ENCODE data around the gene IL12B.
A peak's percentile ranks its signal among the peaks of the same experiment; 100 is the strongest.
"Not testable (repeated sequence)": the region's sequence is repeated elsewhere in the genome, so short reads cannot be mapped to it uniquely, and the experiment has no call there.

Gene IL12B

GRCh38 chr5:159303286-159303685 is 27.0 kb downstream of the IL12B start:
- DNase-seq (ENCODE audit: low spot score in 2 of 2) (no peak), ATAC-seq (replicated peaks; ENCODE audit: extremely low read depth, poor library complexity, severe bottlenecking) (no peak)
- Mint-ChIP-seq H3K9me3 (peaks cover 19% of the 10 kb centered on the region), H3K36me3 (ENCODE audit: insufficient read depth) (no peaks in the 10 kb centered on the region), H3K4me1 (no peaks in the 10 kb centered on the region), H3K27ac (ENCODE audit: low read depth) (no peak overlapping the region), H3K4me3 (no peak overlapping the region), H3K27me3 (peaks cover 56% of the 10 kb centered on the region)

GRCh38 chr5:159301929-159302860 is 28.1 kb downstream of the IL12B start:
- not testable (repeated sequence) for H3K4me1 Mint-ChIP-seq; H3K4me3 Mint-ChIP-seq; ATAC-seq (replicated peaks; ENCODE audit: extremely low read depth, poor library complexity, severe bottlenecking); H3K36me3 Mint-ChIP-seq (ENCODE audit: insufficient read depth); DNase-seq (ENCODE audit: low spot score in 2 of 2); H3K27ac Mint-ChIP-seq (ENCODE audit: low read depth)
- Mint-ChIP-seq H3K27me3 (peaks cover 45% of the 10 kb centered on the region), H3K9me3 (peaks cover 24% of the 10 kb centered on the region)

GRCh38 chr5:159301466-159301865 is 28.8 kb downstream of the IL12B start:
- ATAC-seq (replicated peaks; ENCODE audit: extremely low read depth, poor library complexity, severe bottlenecking): no peak
- no peak for DNase-seq (ENCODE audit: low spot score in 2 of 2)
- Mint-ChIP-seq H3K9me3 (peaks cover 24% of the 10 kb centered on the region), H3K27ac (ENCODE audit: low read depth) (no peak overlapping the region), H3K4me1 (no peaks in the 10 kb centered on the region), H3K36me3 (ENCODE audit: insufficient read depth) (no peaks in the 10 kb centered on the region), H3K27me3 (peaks cover 41% of the 10 kb centered on the region), H3K4me3 (no peak overlapping the region)

GRCh38 chr5:159297300-159297699 is 33.0 kb downstream of the IL12B start:
- H3K9me3 Mint-ChIP-seq: peaks cover 16% of the 10 kb centered on the region
- not testable (repeated sequence) for H3K36me3 Mint-ChIP-seq (ENCODE audit: insufficient read depth); DNase-seq (ENCODE audit: low spot score in 2 of 2); ATAC-seq (replicated peaks; ENCODE audit: extremely low read depth, poor library complexity, severe bottlenecking); H3K4me1 Mint-ChIP-seq; H3K27ac Mint-ChIP-seq (ENCODE audit: low read depth); H3K27me3 Mint-ChIP-seq; H3K4me3 Mint-ChIP-seq

GRCh38 chr5:159294921-159295320 is 35.4 kb downstream of the IL12B start:
- Mint-ChIP-seq H3K4me3 (no peak overlapping the region), H3K27ac (ENCODE audit: low read depth) (no peak overlapping the region), H3K36me3 (ENCODE audit: insufficient read depth) (peaks cover 1% of the 10 kb centered on the region), H3K27me3 (no peaks in the 10 kb centered on the region), H3K4me1 (no peaks in the 10 kb centered on the region), H3K9me3 (peaks cover 6% of the 10 kb centered on the region)
- DNase-seq (ENCODE audit: low spot score in 2 of 2) (no peak), ATAC-seq (replicated peaks; ENCODE audit: extremely low read depth, poor library complexity, severe bottlenecking) (no peak)

GRCh38 chr5:159290741-159291140 is 39.5 kb downstream of the IL12B start:
- Mint-ChIP-seq H3K27me3 (no peaks in the 10 kb centered on the region), H3K36me3 (ENCODE audit: insufficient read depth) (peaks cover 1% of the 10 kb centered on the region), H3K27ac (ENCODE audit: low read depth) (no peak overlapping the region)

GRCh38 chr5:159286420-159287035 is 43.8 kb downstream of the IL12B start:
- Mint-ChIP-seq H3K4me1 (no peaks in the 10 kb centered on the region), H3K4me3 (no peak overlapping the region), H3K9me3 (no peaks in the 10 kb centered on the region), H3K27ac (ENCODE audit: low read depth) (no peak overlapping the region), H3K36me3 (ENCODE audit: insufficient read depth) (peaks cover 8% of the 10 kb centered on the region), H3K27me3 (no peaks in the 10 kb centered on the region)
- ATAC-seq (replicated peaks; ENCODE audit: extremely low read depth, poor library complexity, severe bottlenecking) (no peak), DNase-seq (ENCODE audit: low spot score in 2 of 2) (no peak)

More at GRCh38 chr5:159290741-159291140, 39.5 kb downstream of the IL12B start:
- Mint-ChIP-seq H3K4me1 (no peaks in the 10 kb centered on the region), H3K9me3 (no peaks in the 10 kb centered on the region), H3K4me3 (no peak overlapping the region)
- ATAC-seq (replicated peaks; ENCODE audit: extremely low read depth, poor library complexity, severe bottlenecking): no peak
- no peak for DNase-seq (ENCODE audit: low spot score in 2 of 2)

GRCh38 chr5:159274676-159275075 is 55.6 kb downstream of the IL12B start:
- ATAC-seq (replicated peaks; ENCODE audit: extremely low read depth, poor library complexity, severe bottlenecking): no peak
- Mint-ChIP-seq H3K27me3 (no peaks in the 10 kb centered on the region), H3K4me1 (peaks cover 10% of the 10 kb centered on the region), H3K27ac (ENCODE audit: low read depth) (no peak overlapping the region), H3K36me3 (ENCODE audit: insufficient read depth) (peaks cover 53% of the 10 kb centered on the region), H3K9me3 (no peaks in the 10 kb centered on the region), H3K4me3 (no peak overlapping the region)
- DNase-seq (ENCODE audit: low spot score in 2 of 2): no peak

- H3K36me3 Mint-ChIP-seq (ENCODE audit: insufficient read depth): peaks cover 54% of the 10 kb centered on the region
- peak overlapping the region; percentile 41 for H3K27ac Mint-ChIP-seq (ENCODE audit: low read depth)
- DNase-seq (ENCODE audit: low spot score in 2 of 2): no peak
- H3K4me3 Mint-ChIP-seq: no peak overlapping the region
- peaks cover 12% of the 10 kb centered on the region for H3K4me1 Mint-ChIP-seq
- no peaks in the 10 kb centered on the region for H3K9me3 Mint-ChIP-seq
- no peaks in the 10 kb centered on the region for H3K27me3 Mint-ChIP-seq
- ATAC-seq (replicated peaks; ENCODE audit: extremely low read depth, poor library complexity, severe bottlenecking): no peak
Observed at GRCh38 chr5:159273923-159274322, 56.4 kb downstream of the IL12B start.

GRCh38 chr5:159269723-159270122 is 60.6 kb downstream of the IL12B start:
- Mint-ChIP-seq H3K9me3 (no peaks in the 10 kb centered on the region), H3K27me3 (no peaks in the 10 kb centered on the region), H3K36me3 (ENCODE audit: insufficient read depth) (peaks cover 39% of the 10 kb centered on the region), H3K4me1 (peaks cover 27% of the 10 kb centered on the region), H3K4me3 (no peak overlapping the region), H3K27ac (ENCODE audit: low read depth) (no peak overlapping the region)
- ATAC-seq (replicated peaks; ENCODE audit: extremely low read depth, poor library complexity, severe bottlenecking) (no peak), DNase-seq (ENCODE audit: low spot score in 2 of 2) (no peak)

GRCh38 chr5:159266764-159267163 is 63.5 kb downstream of the IL12B start:
- not testable (repeated sequence) for H3K9me3 Mint-ChIP-seq; DNase-seq (ENCODE audit: low spot score in 2 of 2); H3K27me3 Mint-ChIP-seq; H3K27ac Mint-ChIP-seq (ENCODE audit: low read depth); ATAC-seq (replicated peaks; ENCODE audit: extremely low read depth, poor library complexity, severe bottlenecking); H3K4me3 Mint-ChIP-seq
- Mint-ChIP-seq H3K4me1 (peaks cover 50% of the 10 kb centered on the region), H3K36me3 (ENCODE audit: insufficient read depth) (peaks cover 36% of the 10 kb centered on the region)
